Measurements from ENCODE around the gene MT1A. TPM values are rescaled to one million over a fixed set of nuclear protein-coding genes. Genes with fewer than 3 reads are reported as not detected.
"Not testable (repeated sequence)": the region's sequence is repeated elsewhere in the genome, so short reads cannot be mapped to it uniquely, and the experiment has no call there.

The MT1A gene
- polyA plus RNA-seq, 12 donors = 0.77 to 1.1 TPM; not detected in 10

GRCh38 chr16:56653218-56653617 is 14.8 kb downstream of the MT1A start:
- DNase-seq = no peak

GRCh38 chr16:56657555-56658326 is 19.3 kb downstream of the MT1A start, which contains the start of gene MT1F:
MT1F (plus strand) TSS chr16:56657959; CDS start chr16:56658059, 100 bp downstream.
- DNase-seq = no peak

GRCh38 chr16:56658327-56658875 is 19.9 kb downstream of the MT1A start:
- no peak for DNase-seq

GRCh38 chr16:56662357-56663354 is 24.2 kb downstream of the MT1A start:
- no peak for DNase-seq

- DNase-seq = no peak
These were observed 26.0 kb downstream of the MT1A start for GRCh38 chr16:56664506-56664905.

- not testable (repeated sequence) for DNase-seq
These were observed 27.1 kb downstream of the MT1A start for GRCh38 chr16:56665286-56666261.

GRCh38 chr16:56667581-56668571 is 29.4 kb downstream of the MT1A start, which contains the start of gene MT1G:
MT1G (minus strand) TSS chr16:56668065; CDS start chr16:56667993, 72 bp downstream.
- no peak for DNase-seq

- no peak for DNase-seq
These were observed 30.8 kb downstream of the MT1A start, which contains the start of gene MT1H for GRCh38 chr16:56669005-56669839. MT1H (plus strand) TSS chr16:56669814; CDS start chr16:56669885, 71 bp downstream.

- no peak for DNase-seq
These were observed 31.6 kb downstream of the MT1A start for GRCh38 chr16:56669840-56670619.

- DNase-seq = no peak
These were observed 32.1 kb downstream of the MT1A start for GRCh38 chr16:56670620-56670934.

- not testable (repeated sequence) for DNase-seq
These were observed 33.2 kb downstream of the MT1A start for GRCh38 chr16:56671691-56672090.

- DNase-seq = not testable (repeated sequence)
These were observed 33.7 kb downstream of the MT1A start for GRCh38 chr16:56672171-56672570.

- DNase-seq = no peak
These were observed 34.5 kb downstream of the MT1A start for GRCh38 chr16:56672761-56673536.

- peak; percentile 53 for DNase-seq
These were observed 35.5 kb downstream of the MT1A start for GRCh38 chr16:56673921-56674320.

- DNase-seq = not testable (repeated sequence)
These were observed 36.1 kb downstream of the MT1A start for GRCh38 chr16:56674570-56674969.

GRCh38 chr16:56675685-56676210 is 37.3 kb downstream of the MT1A start:
- no peak for DNase-seq

- DNase-seq = no peak
These were observed 39.0 kb downstream of the MT1A start for GRCh38 chr16:56677474-56677873.

All from muscle of arm (tissue), 12 donors.